ENCODE results near the gene SPTBN5.

The SPTBN5 gene

DNA sequence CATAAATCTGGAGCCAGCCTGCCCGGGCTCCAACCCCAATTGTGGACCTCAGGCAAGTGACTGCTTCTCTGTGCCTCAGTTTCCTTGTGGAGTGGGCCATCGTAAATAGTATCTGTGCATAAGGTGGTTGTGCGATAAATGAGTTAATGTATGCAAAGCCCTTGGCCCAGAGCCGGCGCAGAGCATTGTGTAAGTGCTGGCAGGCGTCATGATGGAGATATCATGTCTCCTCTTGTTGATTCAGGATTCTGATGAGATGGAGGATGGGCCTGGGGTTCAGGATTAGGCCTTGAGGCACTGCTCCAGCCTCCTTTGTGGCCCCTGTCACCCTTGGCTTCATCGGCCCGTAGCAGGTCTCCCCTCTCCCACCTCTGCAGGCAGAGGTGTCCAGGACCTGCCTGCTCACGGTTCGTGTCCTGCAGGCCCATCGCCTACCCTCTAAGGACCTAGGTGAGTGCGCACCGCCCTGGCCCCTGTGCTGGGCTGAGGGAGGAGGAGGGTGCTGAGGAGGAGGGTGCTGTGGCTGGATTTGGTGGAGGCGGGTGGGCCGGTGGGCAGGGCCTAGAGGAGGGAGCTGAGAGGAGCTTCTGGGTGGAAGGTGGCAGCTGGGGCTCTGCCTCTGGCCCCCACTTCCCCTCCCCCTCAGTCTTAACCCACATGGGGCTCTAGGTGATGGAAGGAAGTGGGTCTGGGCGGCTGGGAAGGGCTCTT, 53.9 kb downstream of the SPTBN5 start:
- no peak for DNase-seq (ENCODE audit: low read depth in 2 of 2)
- TF ChIP-seq, protein P1, sequence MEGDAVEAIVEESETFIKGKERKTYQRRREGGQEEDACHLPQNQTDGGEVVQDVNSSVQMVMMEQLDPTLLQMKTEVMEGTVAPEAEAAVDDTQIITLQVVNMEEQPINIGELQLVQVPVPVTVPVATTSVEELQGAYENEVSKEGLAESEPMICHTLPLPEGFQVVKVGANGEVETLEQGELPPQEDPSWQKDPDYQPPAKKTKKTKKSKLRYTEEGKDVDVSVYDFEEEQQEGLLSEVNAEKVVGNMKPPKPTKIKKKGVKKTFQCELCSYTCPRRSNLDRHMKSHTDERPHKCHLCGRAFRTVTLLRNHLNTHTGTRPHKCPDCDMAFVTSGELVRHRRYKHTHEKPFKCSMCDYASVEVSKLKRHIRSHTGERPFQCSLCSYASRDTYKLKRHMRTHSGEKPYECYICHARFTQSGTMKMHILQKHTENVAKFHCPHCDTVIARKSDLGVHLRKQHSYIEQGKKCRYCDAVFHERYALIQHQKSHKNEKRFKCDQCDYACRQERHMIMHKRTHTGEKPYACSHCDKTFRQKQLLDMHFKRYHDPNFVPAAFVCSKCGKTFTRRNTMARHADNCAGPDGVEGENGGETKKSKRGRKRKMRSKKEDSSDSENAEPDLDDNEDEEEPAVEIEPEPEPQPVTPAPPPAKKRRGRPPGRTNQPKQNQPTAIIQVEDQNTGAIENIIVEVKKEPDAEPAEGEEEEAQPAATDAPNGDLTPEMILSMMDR (IDR thresholded peaks at IDR 0.05; ENCODE audit: low read depth, low read length) = no peak
- no peak overlapping the region for H3K4me3 ChIP-seq (replicated peaks in 1 of 2; ENCODE audit: low read depth in 2 of 2, low read length in 2 of 2)

DNA sequence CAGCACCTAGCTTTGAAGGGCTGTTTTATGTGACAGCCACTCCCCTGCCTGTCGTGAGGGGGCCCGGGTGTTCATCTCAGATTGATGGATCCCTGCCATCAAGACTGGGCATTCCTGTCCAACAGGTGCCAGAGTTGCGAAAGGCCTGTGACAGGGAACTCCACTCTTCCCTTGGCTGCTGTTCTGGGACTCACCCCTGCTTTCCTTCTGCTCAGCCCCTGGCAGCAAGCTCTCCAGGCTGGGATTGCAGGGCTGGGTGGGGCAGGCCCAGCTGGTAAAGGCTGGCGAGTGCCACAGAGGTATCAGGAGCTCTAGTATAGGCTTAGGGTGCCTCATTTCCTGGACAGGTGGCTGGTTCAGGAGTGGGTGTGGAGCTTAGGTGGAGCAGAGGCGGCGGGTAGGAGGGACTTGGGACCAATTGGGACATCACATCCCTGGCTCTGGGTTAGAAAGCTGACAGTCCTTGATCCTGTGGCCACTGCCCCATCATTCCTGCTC, 55.4 kb downstream of the SPTBN5 start, which contains the start of gene PLA2G4B:
PLA2G4B (plus strand) TSS at position 448 of the 498 bp plus-strand sequence. CDS start 67 bp downstream, outside the sequence.
- H3K4me3 ChIP-seq (replicated peaks in 1 of 2; ENCODE audit: low read depth in 2 of 2, low read length in 2 of 2) = no peak within 1 kb of the TSS
- TF ChIP-seq, protein P1 (IDR thresholded peaks at IDR 0.05; ENCODE audit: low read depth, low read length) = no peak
- no peak for DNase-seq (ENCODE audit: low read depth in 2 of 2)

GRCh38 chr15:41836713-41837454, 57.0 kb downstream of the SPTBN5 start:
- DNase-seq (ENCODE audit: low read depth in 2 of 2) = no peak
- H3K4me3 ChIP-seq (replicated peaks in 1 of 2; ENCODE audit: low read depth in 2 of 2, low read length in 2 of 2) = no peak overlapping the region
- TF ChIP-seq, protein P1 (IDR thresholded peaks at IDR 0.05; ENCODE audit: low read depth, low read length) = no peak

DNA sequence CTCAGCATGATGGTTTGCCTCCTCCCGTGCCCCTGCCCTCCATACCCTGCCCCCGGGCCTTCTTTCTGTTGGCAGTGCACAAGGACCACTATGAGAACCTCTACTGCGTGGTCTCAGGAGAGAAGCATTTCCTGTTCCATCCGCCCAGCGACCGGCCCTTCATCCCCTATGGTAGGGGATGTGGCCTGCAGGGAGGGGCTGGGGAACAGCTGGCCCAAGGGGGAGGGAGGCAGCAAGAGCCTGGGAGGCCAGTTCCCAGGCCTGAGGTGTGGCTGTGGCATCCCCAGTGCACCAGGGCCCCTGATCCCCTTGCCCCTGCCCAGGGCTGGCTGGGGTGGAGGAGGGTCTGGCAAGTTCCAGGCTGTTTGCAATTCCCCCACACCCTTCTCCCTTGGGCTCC, 57.8 kb downstream of the SPTBN5 start:
- TF ChIP-seq, protein P1 (IDR thresholded peaks at IDR 0.05; ENCODE audit: low read depth, low read length) = no peak
- DNase-seq (ENCODE audit: low read depth in 2 of 2) = no peak

GRCh38 chr15:41834096-41834495, 59.8 kb downstream of the SPTBN5 start:
- TF ChIP-seq, protein P1 (IDR thresholded peaks at IDR 0.05; ENCODE audit: low read depth, low read length) = no peak
- H3K4me3 ChIP-seq (replicated peaks in 1 of 2; ENCODE audit: low read depth in 2 of 2, low read length in 2 of 2) = no peak overlapping the region
- no peak for DNase-seq (ENCODE audit: low read depth in 2 of 2)

More for the DNA sequence above, 57.8 kb downstream of the SPTBN5 start:
- no peak overlapping the region for H3K4me3 ChIP-seq (replicated peaks in 1 of 2; ENCODE audit: low read depth in 2 of 2, low read length in 2 of 2)

DNA sequence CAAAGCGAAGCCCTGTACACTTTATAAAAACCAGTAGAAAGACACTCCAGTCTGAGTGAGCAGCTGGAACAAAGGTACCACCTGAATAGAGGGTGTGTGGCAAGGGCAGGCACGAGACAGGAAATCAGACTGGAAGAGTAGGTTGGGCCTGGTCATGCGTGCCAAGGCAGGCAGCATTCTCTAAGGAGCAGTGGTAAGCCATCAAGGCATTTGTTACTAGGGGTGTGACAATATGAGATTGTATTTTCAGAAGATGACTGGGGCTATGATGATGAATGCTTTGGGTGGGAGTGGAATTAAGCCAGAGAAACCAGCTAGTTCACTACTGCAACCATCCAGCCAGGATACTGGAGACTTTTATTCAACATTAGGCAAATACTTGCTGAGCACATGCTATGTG, 61.0 kb downstream of the SPTBN5 start:
- DNase-seq (ENCODE audit: low read depth in 2 of 2) = no peak
- TF ChIP-seq, protein P1 (IDR thresholded peaks at IDR 0.05; ENCODE audit: low read depth, low read length) = no peak
- no peak overlapping the region for H3K4me3 ChIP-seq (replicated peaks in 1 of 2; ENCODE audit: low read depth in 2 of 2, low read length in 2 of 2)
